IMR-90 (cell line): ENCODE measurements around the gene CLDN6. TPM values are rescaled to one million over a fixed set of nuclear protein-coding genes. Genes with fewer than 3 reads are reported as not detected.

Experiments used
- ATAC-seq: fragments of 200-7000 bp; cut with Tn5 transposase; 2 replicates; pipeline ENCODE4 v1.9.1; 2020; ENCODE audit warnings: low read depth, mild to moderate bottlenecking, moderate library complexity
- BruUV-seq: library from RNA; stranded (reverse); fragments of 400-500 nt; replicated peaks from 2 replicates; lab custom pipeline; 2021; lab: Mats Ljungman, UMichigan
- CTCF ChIA-PET: fragments of 300-600 bp; formaldehyde crosslinking; extraction: SDS; loops from one replicate; lab custom pipeline; 2021; ENCODE audit warnings: antibody characterized with exemption; lab: Yijun Ruan, JAX
- POLR2A ChIA-PET: fragments of 300-600 bp; sonication (Branson Sonifier 250); formaldehyde crosslinking; loops from one replicate; lab custom pipeline; 2022; ENCODE audit warnings: antibody characterized with exemption; ENCODE audit not compliant: unreplicated experiment; lab: Charles Lee
- DNase-seq: peaks from one replicate; pipeline ENCODE4 v3.0.0; 2013
- H2AFZ ChIP-seq: replicated peaks from 2 replicates; pipeline ENCODE3; 2013; ENCODE audit warnings: low read length, mild to moderate bottlenecking; ENCODE audit not compliant: poor library complexity
- H2AK5ac ChIP-seq: 2 replicates; pipeline ENCODE4 v1.6.1; 2013; ENCODE audit warnings: low read depth, low read length, inconsistent platforms
- H2AK9ac ChIP-seq: replicated peaks from 2 replicates; pipeline ENCODE3; 2013; ENCODE audit warnings: mild to moderate bottlenecking, low read depth, low read length, moderate library complexity; ENCODE audit not compliant: poor library complexity
- H2BK120ac ChIP-seq: 2 replicates; pipeline ENCODE4 v1.6.1; 2013; ENCODE audit warnings: low read depth, low read length, inconsistent platforms
- H2BK15ac ChIP-seq: 3 replicates; pipeline ENCODE4 v1.6.1; 2013; ENCODE audit warnings: low read depth, low read length, inconsistent platforms
- H2BK20ac ChIP-seq: 2 replicates; pipeline ENCODE4 v1.6.1; 2013; ENCODE audit warnings: low read depth, mild to moderate bottlenecking, inconsistent platforms, low read length, moderate library complexity
- H2BK5ac ChIP-seq: 2 replicates; pipeline ENCODE4 v1.6.1; 2013; ENCODE audit warnings: mild to moderate bottlenecking, low read depth, low read length, inconsistent platforms; ENCODE audit not compliant: poor library complexity, severe bottlenecking
- H3K14ac ChIP-seq: replicated peaks from 2 replicates; pipeline ENCODE4 v1.6.1; 2013; ENCODE audit warnings: low read depth, low read length, inconsistent platforms
- H3K18ac ChIP-seq: 2 replicates; pipeline ENCODE4 v1.6.1; 2013; ENCODE audit warnings: low read depth, low read length, control low read depth
- H3K23ac ChIP-seq: 2 replicates; pipeline ENCODE4 v1.6.1; 2013; ENCODE audit warnings: low read depth, low read length, inconsistent platforms
- H3K27ac ChIP-seq: 2 replicates; pipeline ENCODE4 v1.5.1; 2013; ENCODE audit warnings: mild to moderate bottlenecking, control low read depth, low read length; ENCODE audit not compliant: insufficient read depth
- H3K27me3 ChIP-seq: 2 replicates; pipeline ENCODE4 v1.6.1; 2013; ENCODE audit warnings: low read length; ENCODE audit not compliant: control insufficient read depth, insufficient read depth
- H3K36me3 ChIP-seq: 2 replicates; pipeline ENCODE4 v1.6.1; 2013; ENCODE audit warnings: low read length, mixed read lengths; ENCODE audit not compliant: control insufficient read depth, insufficient read depth
- H3K4ac ChIP-seq: 2 replicates; pipeline ENCODE4 v1.6.1; 2013; ENCODE audit warnings: low read depth, low read length, inconsistent platforms
- H3K4me1 ChIP-seq: 2 replicates; pipeline ENCODE4 v1.6.1; 2013; ENCODE audit warnings: low read length, mixed read lengths; ENCODE audit not compliant: control insufficient read depth, insufficient read depth
- H3K4me2 ChIP-seq: 2 replicates; pipeline ENCODE4 v1.6.1; 2013; ENCODE audit warnings: low read depth, mild to moderate bottlenecking, control low read depth, low read length, moderate library complexity
- H3K4me3 ChIP-seq: 2 replicates; pipeline ENCODE4 v1.5.1; 2013; ENCODE audit warnings: low read depth, mild to moderate bottlenecking, control low read depth, low read length, moderate library complexity; ENCODE audit not compliant: insufficient read depth
- H3K56ac ChIP-seq: 2 replicates; pipeline ENCODE4 v1.6.1; 2013; ENCODE audit warnings: low read length, inconsistent platforms; ENCODE audit not compliant: insufficient read depth; ENCODE audit errors: extremely low read depth
- H3K79me1 ChIP-seq, 2 experiments: 2 replicates each; pipeline ENCODE4 v1.6.1; 2013; ENCODE audit warnings: low read length in 2 of 2, inconsistent platforms in 1 of 2, low read depth in 1 of 2
- H3K9ac ChIP-seq: 2 replicates; pipeline ENCODE4 v1.6.1; 2013; ENCODE audit warnings: low read depth, low read length, control low read depth
- H3K9me1 ChIP-seq: 2 replicates; pipeline ENCODE4 v1.6.1; 2013; ENCODE audit warnings: low read length, inconsistent platforms; ENCODE audit not compliant: insufficient read depth
- H3K9me3 ChIP-seq: 2 replicates; pipeline ENCODE4 v1.6.1; 2013; ENCODE audit warnings: low read length; ENCODE audit not compliant: control insufficient read depth, insufficient read depth
- H4K20me1 ChIP-seq: 2 replicates; pipeline ENCODE4 v1.6.1; 2013; ENCODE audit warnings: low read length, inconsistent platforms; ENCODE audit not compliant: insufficient read depth
- H4K5ac ChIP-seq: 2 replicates; pipeline ENCODE4 v1.6.1; 2013; ENCODE audit warnings: mild to moderate bottlenecking, low read depth, low read length, control low read depth
- H4K8ac ChIP-seq, 2 experiments: 2 replicates each; pipeline ENCODE4 v1.6.1; 2013; ENCODE audit warnings: low read depth in 2 of 2, low read length in 2 of 2, control low read depth in 1 of 2, inconsistent platforms in 1 of 2
- H4K91ac ChIP-seq: 2 replicates; pipeline ENCODE4 v1.6.1; 2013; ENCODE audit warnings: low read depth, low read length, inconsistent platforms; ENCODE audit not compliant: insufficient read depth
- MXI1 ChIP-seq: IDR thresholded peaks from 2 replicates; pipeline ENCODE4 v1.6.1; 2012; ENCODE audit warnings: low read depth, mild to moderate bottlenecking, low read length, moderate library complexity, borderline replicate concordance
- NFE2L2 ChIP-seq: fragments of 150-350 bp; IDR thresholded peaks from 2 replicates; pipeline ENCODE4 v1.6.1; 2016; ENCODE audit warnings: low read depth, mild to moderate bottlenecking, low read length
- WGBS, 2 experiments: methylation state at CpG; one replicate each; pipeline versions ENCODE4 v1.1.5 to v1.1.7; 2013; ENCODE audit warnings: missing lambda C conversion rate in 2 of 2; ENCODE audit not compliant: insufficient read length in 1 of 2; ENCODE audit errors: extremely low coverage in 2 of 2; 5-methylcytosine and 5-hydroxymethylcytosine counted together
- dilution Hi-C: fragments of 300-500 bp; cut with HindIII; formaldehyde crosslinking; loops from one replicate; pipeline ENCODE4 v1.14.3; 2018; ENCODE audit warnings: low sequenced_read_pairs; ENCODE audit not compliant: unreplicated experiment
- in situ Hi-C: fragments of 300-500 bp; cut with MboI; formaldehyde crosslinking; loops from 3 replicates; pipeline ENCODE4 v1.14.3; 2019; ENCODE audit warnings: low sequenced_read_pairs, inconsistent platforms, mixed read lengths
- intact Hi-C: fragments of 100-400 bp; cut with micrococcal nuclease; formaldehyde crosslinking; loops from 2 replicates; pipeline ENCODE4 v1.10.0; 2022
- polyA plus RNA-seq, 3 experiments: library from polyadenylated mRNA; depleted of rRNA; stranded (reverse); fragments of >200 nt; gene quantifications; 2 replicates each; pipeline ENCODE4 v1.2.3, GENCODE V29; 2012; ENCODE audit warnings: low replicate concordance in 1 of 3
- total RNA-seq: library from RNA; depleted of rRNA; stranded (reverse); fragments of >200 nt; gene quantifications from 2 replicates; pipeline ENCODE4 v1.2.3, GENCODE V29; 2012

The CLDN6 gene
- total and polyA plus RNA-seq, 2 of the 4 experiments (the other 2 are of a cell fraction) = 0.14 TPM; not detected in 1

- Histone ChIP-seq H4K5ac (no peak overlapping the region), H4K20me1 (no peaks in the 10 kb centered on the region), H3K18ac (no peak overlapping the region), H4K8ac (no peak overlapping the region), H2AK9ac (no peak overlapping the region), H3K56ac (no peak overlapping the region), H3K4me3 (peak overlapping the region; percentile 94), H3K79me1 (peaks cover 14 to 22% of the 10 kb centered on the region in 2 experiments), H2BK5ac (no peak overlapping the region), H2BK120ac (no peak overlapping the region), H3K14ac (no peak overlapping the region; the same call in 1 of the 2 replicates), H4K91ac (no peak overlapping the region), H3K23ac (0 out of 2 replicates have a peak overlapping the region, but pooled peaks have one; percentile 35), H2AK5ac (peak overlapping the region; percentile 65; the same call in 1 of the 2 replicates), H3K9me1 (0 out of 2 replicates have a peak, but pooled peaks cover 4% of the 10 kb centered on the region), H3K9ac (peak overlapping the region; percentile 57; the same call in 1 of the 2 replicates), H3K9me3 (no peaks in the 10 kb centered on the region), H3K36me3 (no peaks in the 10 kb centered on the region), H3K27ac (peak overlapping the region; percentile 51; the same call in 1 of the 2 replicates), H3K4ac (peak overlapping the region; percentile 61; the same call in 1 of the 2 replicates), H2BK20ac (no peak overlapping the region), H3K4me2 (peak overlapping the region; percentile 85), H2BK15ac (no peak overlapping the region), H3K27me3 (no peaks in the 10 kb centered on the region), H3K4me1 (peaks cover 6% of the 10 kb centered on the region), H2AFZ (peak overlapping the region; percentile 98)
- TF ChIP-seq NFE2L2 (no peak), MXI1 (no peak)
- intact Hi-C loops (no loop called here), in situ Hi-C loops (no loop called here), dilution Hi-C loops (no loop called here)
- ChIA-PET CTCF (interaction anchor here (0.6 kb wide), 1 partner anchor 566 kb away, joined by 3 read pairs; no protein-coding TSS in a partner anchor), POLR2A (interaction anchor here (0.7 kb wide), 1 partner anchor 260 kb away, joined by 3 read pairs; the partner anchor contains the start of gene PRSS27)
- BruUV-seq = no TSS peak
- peak; percentile 2 for DNase-seq
- WGBS, 2 experiments = 2% methylated on average over 10 of the region's 43 CpGs; no CpG with 5 or more reads in 1 of the 2 experiments
- no peak for ATAC-seq
Measured at GRCh38 chr16:2979669-2980226, 38.2 kb downstream of the CLDN6 start.
